Measurements from ENCODE around the gene THADA. TPM values are rescaled to one million over a fixed set of nuclear protein-coding genes. Genes with fewer than 3 reads are reported as not detected.

Gene THADA
- total RNA-seq, 4 donors from 2014 or later, result 35.7 to 49.2 (median 47.4) TPM

DNA sequence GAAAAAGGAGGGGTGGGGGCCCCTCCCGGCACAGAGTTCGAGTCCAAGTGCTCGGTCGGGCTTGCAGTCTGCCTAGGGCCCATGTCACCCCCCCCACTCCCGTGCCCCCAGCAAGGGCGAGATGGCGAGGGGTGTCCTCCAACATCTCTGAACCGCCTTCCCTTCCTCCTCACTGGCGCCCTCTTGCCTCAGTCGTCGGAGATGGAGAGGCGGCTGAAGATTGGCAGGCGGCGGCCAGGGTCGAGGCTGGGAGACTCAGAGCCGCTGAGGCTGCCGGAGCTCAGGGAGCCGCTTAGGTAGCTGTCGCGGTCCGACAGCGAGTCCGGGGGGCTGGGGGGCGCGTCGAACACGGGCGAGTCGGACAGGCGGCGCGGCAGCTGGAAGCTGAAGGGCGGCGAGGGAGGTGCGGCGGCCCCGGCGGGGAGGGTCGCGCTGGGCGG lies 371.7 kb downstream of the THADA start:
- Histone ChIP-seq H3K4me3 (peak overlapping the region; percentile 61 to 99 (median 95)), H3K27me3 (no peaks in the 10 kb centered on the region), H3K9me3 (no peaks in the 10 kb centered on the region), H3K27ac (peak overlapping the region; percentile 88 to 100 (median 100)), H3K4me1 (peaks cover 0 to 54% (median 45%) of the 10 kb centered on the region in 4 donors), H3K36me3 (peaks cover 10 to 35% (median 19%) of the 10 kb centered on the region in 3 donors)
- no peak for TF ChIP-seq POLR2A (IDR thresholded peaks at IDR 0.05)
- TF ChIP-seq, protein P1, sequence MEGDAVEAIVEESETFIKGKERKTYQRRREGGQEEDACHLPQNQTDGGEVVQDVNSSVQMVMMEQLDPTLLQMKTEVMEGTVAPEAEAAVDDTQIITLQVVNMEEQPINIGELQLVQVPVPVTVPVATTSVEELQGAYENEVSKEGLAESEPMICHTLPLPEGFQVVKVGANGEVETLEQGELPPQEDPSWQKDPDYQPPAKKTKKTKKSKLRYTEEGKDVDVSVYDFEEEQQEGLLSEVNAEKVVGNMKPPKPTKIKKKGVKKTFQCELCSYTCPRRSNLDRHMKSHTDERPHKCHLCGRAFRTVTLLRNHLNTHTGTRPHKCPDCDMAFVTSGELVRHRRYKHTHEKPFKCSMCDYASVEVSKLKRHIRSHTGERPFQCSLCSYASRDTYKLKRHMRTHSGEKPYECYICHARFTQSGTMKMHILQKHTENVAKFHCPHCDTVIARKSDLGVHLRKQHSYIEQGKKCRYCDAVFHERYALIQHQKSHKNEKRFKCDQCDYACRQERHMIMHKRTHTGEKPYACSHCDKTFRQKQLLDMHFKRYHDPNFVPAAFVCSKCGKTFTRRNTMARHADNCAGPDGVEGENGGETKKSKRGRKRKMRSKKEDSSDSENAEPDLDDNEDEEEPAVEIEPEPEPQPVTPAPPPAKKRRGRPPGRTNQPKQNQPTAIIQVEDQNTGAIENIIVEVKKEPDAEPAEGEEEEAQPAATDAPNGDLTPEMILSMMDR (IDR thresholded peaks at IDR 0.05), result peak in 3 of 5 experiments; percentile 7 to 29 (median 25)
- TF ChIP-seq EP300 (IDR thresholded peaks at IDR 0.05), result peak in 1 of 2 donors; percentile 84
- WGBS, 2 donors, result 0 to 2% methylated on average over 11 to 32 of the region's 41 CpGs
- DNase-seq (ENCODE audit: low spot score in 2 of 2), result peak; percentile 38 to 58

DNA sequence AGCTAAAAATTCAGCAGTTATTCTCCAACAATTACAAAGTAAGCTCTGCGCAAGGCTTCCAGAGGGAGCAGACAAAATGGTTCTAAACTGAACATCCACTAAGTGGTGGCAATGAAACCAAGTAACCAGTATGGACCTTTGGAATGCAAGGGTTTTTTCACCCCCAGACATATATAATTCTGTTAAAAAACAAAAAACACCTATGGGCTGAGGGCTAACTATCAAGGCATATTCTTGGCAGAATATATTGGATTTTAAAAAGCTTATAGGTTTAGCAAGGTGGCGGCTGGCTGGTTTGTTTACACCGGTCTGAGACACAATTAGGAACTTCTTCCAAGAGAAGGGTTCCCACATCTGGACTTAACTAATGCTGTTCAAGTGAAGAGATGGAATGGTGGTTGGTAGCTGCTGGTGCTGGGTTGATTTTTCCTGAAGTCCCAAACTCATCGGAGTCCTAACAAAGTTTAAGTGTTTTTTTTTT lies 372.3 kb downstream of the THADA start:
- Histone ChIP-seq H3K4me3 (peak overlapping the region; percentile 61 to 99 (median 95)), H3K27ac (peak overlapping the region; percentile 88 to 100 (median 100)), H3K9me3 (no peaks in the 10 kb centered on the region), H3K36me3 (peaks cover 10 to 35% (median 19%) of the 10 kb centered on the region in 3 donors), H3K4me1 (peaks cover 0 to 54% (median 44%) of the 10 kb centered on the region in 4 donors), H3K27me3 (no peaks in the 10 kb centered on the region)
- TF ChIP-seq, protein P1 (IDR thresholded peaks at IDR 0.05), result peak in 1 of 5 experiments; percentile 4
- TF ChIP-seq POLR2A (IDR thresholded peaks at IDR 0.05) (no peak), EP300 (IDR thresholded peaks at IDR 0.05) (peak in 1 of 2 donors; percentile 34)
- no peak for DNase-seq (ENCODE audit: low spot score in 2 of 2)
- WGBS, 2 donors, result 3 to 4% methylated on average over 4 of the region's 4 CpGs

DNA sequence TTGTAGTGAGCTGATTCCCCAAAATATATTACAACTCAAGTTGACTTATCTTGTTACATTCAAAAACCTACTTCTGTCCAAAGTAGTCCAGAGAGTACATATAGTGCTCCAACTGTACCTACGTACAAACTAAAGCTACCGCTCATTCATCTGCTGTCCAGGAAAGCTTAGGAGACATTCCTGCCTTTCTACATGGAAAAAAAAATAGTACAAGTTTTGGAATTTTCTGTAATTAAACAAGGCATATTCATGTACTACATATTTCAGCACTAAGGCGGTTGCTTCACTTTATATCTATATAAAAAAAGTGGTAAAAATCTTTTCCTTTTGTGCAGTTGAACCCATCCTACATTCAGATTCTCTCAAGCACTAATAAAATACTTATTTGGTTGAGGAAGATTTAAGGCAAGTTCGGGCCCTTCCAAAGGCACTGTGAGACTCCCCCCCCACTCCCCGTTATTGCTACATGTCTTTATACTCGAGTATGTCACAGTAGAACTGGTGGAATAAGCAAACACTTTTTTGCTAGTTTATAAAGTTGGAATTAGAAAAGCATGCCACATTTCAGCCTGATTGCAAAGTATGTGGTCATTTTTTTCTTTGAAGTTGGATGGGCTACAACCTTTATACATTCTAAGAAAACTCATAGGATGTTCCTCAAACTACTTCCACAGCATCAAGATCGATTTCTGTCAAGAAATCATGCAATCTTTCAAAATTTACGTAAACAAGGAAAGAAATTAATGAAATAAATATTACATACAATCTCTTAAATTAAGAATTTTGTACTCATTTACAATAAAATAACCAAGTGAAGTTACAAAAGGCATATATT lies 373.1 kb downstream of the THADA start:
- Histone ChIP-seq H3K27ac (peak overlapping the region; percentile 88 to 100 (median 100)), H3K27me3 (no peaks in the 10 kb centered on the region), H3K9me3 (no peaks in the 10 kb centered on the region), H3K4me3 (peak overlapping the region; percentile 61 to 99 (median 95)), H3K36me3 (peaks cover 10 to 35% (median 19%) of the 10 kb centered on the region in 3 donors), H3K4me1 (peaks cover 0 to 54% (median 44%) of the 10 kb centered on the region in 4 donors)
- TF ChIP-seq EP300 (IDR thresholded peaks at IDR 0.05), result no peak
- TF ChIP-seq, protein P1 (IDR thresholded peaks at IDR 0.05), result no peak
- TF ChIP-seq POLR2A (IDR thresholded peaks at IDR 0.05), result no peak
- peak in 1 of 2 donors; percentile 34 for DNase-seq (ENCODE audit: low spot score in 2 of 2)
- WGBS, 2 donors, result 2 to 4% methylated on average over 8 of the region's 8 CpGs

DNA sequence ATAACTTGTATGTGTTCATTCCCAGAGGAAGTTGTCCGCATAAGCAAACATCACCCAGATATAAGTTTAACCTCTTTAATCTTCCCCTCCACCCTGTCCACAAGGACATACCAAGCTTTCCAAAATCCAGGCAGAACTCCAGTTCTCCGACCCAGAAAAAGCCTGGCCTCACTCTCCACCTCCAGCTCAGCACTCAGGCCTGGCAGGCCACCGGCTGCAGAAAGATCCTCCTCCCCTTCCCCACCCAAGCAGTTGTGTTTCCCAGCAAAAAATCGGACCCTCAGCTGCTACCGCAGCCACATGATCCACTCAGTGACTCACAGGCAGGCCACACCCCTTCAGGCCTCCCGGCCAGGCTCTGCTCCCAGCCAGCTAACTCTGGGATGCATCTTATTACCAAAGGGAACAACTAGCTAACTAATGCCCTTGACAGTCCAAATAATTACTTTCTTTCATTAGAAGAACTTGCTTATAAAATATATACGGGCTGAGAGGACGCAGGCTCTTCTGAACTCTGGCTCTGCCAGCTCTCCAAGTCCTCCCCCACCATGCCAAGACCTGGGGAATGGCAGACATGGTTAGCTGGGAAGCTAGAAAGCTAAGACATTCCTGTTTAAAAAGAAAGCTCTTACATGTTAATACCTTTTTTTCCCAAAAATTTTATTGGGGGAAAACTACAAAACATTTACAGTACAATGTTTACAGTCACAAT lies 373.9 kb downstream of the THADA start:
- WGBS, 2 donors, result 0 to 2% methylated on average over 8 of the region's 8 CpGs
- Histone ChIP-seq H3K36me3 (peaks cover 10 to 35% (median 19%) of the 10 kb centered on the region in 3 donors), H3K4me1 (peaks cover 0 to 55% (median 46%) of the 10 kb centered on the region in 4 donors), H3K9me3 (no peaks in the 10 kb centered on the region), H3K4me3 (peak overlapping the region; percentile 61 to 99 (median 95)), H3K27me3 (no peaks in the 10 kb centered on the region), H3K27ac (peak overlapping the region; percentile 88 to 100 (median 100))
- TF ChIP-seq, protein P1 (IDR thresholded peaks at IDR 0.05), result peak in 1 of 5 experiments; percentile 29
- TF ChIP-seq EP300 (IDR thresholded peaks at IDR 0.05) (peak; percentile 70 to 97), POLR2A (IDR thresholded peaks at IDR 0.05) (peak; percentile 43 to 81)
- peak; percentile 83 to 89 for DNase-seq (ENCODE audit: low spot score in 2 of 2)
